Left ventricle myocardium inferior (tissue), 1 donor: ENCODE data around the gene PKNOX2. TPM values are rescaled to one million over a fixed set of nuclear protein-coding genes. Genes with fewer than 3 reads are reported as not detected.

ENCODE experiments used
- DNase-seq: peaks from one replicate; pipeline ENCODE4 v3.0.0-alpha.2; 2020
- H3K27ac ChIP-seq: fragments of 200-600 bp; replicated peaks from 2 replicates; pipeline ENCODE4 v1.8.0; 2021
- H3K27me3 ChIP-seq: fragments of 200-600 bp; 2 replicates; pipeline ENCODE4 v1.8.0; 2021; ENCODE audit warnings: low read depth
- H3K36me3 ChIP-seq: fragments of 200-600 bp; 2 replicates; pipeline ENCODE4 v1.8.0; 2021
- H3K4me1 ChIP-seq: fragments of 200-600 bp; 2 replicates; pipeline ENCODE4 v1.8.0; 2021
- H3K4me3 ChIP-seq: fragments of 200-600 bp; 2 replicates; pipeline ENCODE4 v1.8.0; 2021; ENCODE audit warnings: mild to moderate bottlenecking, moderate library complexity
- H3K9me3 ChIP-seq: fragments of 200-600 bp; replicated peaks from 2 replicates; pipeline ENCODE4 v1.8.0; 2021
- intact Hi-C: fragments of 100-400 bp; cut with micrococcal nuclease; formaldehyde crosslinking; loops from one replicate; pipeline ENCODE4 v1.11.0; 2022
- total RNA-seq: library from RNA; stranded (reverse); fragmentation: NEBNext Ultra II Directional; extraction: Animal tissue kit (Norgen Biotek cat#: 25700); gene quantifications from one replicate; pipeline ENCODE4 v1.2.1, GENCODE V29; 2021
- TF ChIP-seq, protein P1 (sequence below): fragments of 200-600 bp; IDR thresholded peaks from 2 replicates; pipeline ENCODE4 v1.8.0; 2021; ENCODE audit warnings: antibody characterized with exemption, mild to moderate bottlenecking, borderline replicate concordance
- donor health status: DM: no; HTN: yes; CAD: no; lungs with severe emphysema.

Gene PKNOX2
- total RNA-seq, 1 donor from 2014 or later, result 6.2 TPM

DNA sequence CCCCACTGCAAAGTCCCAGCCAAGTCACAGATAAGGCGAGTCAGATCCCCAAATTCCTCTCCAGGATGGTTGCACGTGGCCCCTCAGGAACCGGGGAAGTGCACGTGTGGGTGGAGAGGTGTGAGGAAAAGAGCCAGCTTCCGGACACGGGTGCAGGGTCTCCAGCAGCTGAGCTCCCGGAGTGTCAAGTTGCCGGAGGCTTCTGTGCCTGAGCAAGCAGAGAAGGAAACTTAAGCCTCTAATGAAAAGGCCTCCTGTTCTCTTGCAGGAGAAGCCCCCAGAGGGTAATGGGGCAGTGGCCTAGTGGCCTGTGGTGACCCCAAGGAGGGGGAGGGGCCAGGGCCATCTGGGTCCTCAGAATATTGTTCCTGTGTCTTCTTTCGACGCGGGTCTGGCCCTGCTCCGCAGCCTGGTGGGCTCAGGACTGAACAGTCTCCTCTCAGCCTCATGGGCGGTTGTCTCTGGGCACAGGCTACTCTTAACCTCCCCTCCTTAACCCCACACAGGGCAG is 183.6 kb downstream of the PKNOX2 start:
- Histone ChIP-seq H3K27ac (no peak overlapping the region), H3K4me1 (peaks cover 39% of the 10 kb centered on the region), H3K36me3 (no peaks in the 10 kb centered on the region), H3K9me3 (no peaks in the 10 kb centered on the region), H3K4me3 (no peak overlapping the region), H3K27me3 (no peaks in the 10 kb centered on the region)
- no peak for DNase-seq
- intact Hi-C loops, result loop anchor here (10.0 kb wide), 1 partner anchor 173 kb away; no protein-coding TSS in a partner anchor
- TF ChIP-seq, protein P1, sequence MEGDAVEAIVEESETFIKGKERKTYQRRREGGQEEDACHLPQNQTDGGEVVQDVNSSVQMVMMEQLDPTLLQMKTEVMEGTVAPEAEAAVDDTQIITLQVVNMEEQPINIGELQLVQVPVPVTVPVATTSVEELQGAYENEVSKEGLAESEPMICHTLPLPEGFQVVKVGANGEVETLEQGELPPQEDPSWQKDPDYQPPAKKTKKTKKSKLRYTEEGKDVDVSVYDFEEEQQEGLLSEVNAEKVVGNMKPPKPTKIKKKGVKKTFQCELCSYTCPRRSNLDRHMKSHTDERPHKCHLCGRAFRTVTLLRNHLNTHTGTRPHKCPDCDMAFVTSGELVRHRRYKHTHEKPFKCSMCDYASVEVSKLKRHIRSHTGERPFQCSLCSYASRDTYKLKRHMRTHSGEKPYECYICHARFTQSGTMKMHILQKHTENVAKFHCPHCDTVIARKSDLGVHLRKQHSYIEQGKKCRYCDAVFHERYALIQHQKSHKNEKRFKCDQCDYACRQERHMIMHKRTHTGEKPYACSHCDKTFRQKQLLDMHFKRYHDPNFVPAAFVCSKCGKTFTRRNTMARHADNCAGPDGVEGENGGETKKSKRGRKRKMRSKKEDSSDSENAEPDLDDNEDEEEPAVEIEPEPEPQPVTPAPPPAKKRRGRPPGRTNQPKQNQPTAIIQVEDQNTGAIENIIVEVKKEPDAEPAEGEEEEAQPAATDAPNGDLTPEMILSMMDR, result no peak

DNA sequence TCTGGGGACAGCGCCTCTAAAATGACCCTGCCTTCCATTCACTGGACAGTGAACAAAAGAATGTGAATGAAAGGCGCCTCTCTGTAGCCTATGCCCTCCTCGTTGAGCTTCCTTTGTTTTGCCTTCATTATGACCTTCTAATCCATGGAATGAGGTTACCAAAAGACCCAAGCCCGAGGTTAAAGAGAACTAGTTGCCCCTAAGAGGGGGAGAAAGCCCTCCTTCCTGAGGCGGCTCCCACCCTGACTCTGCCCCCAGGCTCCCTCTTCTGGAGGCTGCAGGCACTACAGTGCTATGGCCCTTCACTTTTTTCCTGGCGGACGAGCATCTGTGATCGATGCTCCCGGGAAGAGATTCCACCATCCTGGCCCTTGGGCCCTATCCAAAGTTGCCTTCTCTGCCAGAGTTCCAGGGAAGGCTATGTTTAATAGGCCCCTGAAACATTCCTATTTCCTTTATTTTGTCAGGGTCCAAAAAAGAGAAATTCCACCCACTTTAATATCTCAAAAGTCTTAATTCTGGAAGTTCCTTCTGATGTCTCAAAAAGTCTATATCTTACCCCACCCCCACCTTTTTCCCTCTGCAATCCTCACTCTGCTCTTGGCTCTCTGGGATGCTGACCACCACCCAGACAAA is 184.2 kb downstream of the PKNOX2 start:
- intact Hi-C loops, result loop anchor here (10.0 kb wide), 1 partner anchor 174 kb away; no protein-coding TSS in a partner anchor
- H3K36me3 ChIP-seq, result no peaks in the 10 kb centered on the region
- DNase-seq, result peak; percentile 55
- no peak overlapping the region for H3K27ac ChIP-seq
- peaks cover 39% of the 10 kb centered on the region for H3K4me1 ChIP-seq
- H3K4me3 ChIP-seq, result no peak overlapping the region
- TF ChIP-seq, protein P1, result peak; percentile 96
- no peaks in the 10 kb centered on the region for H3K27me3 ChIP-seq
- no peaks in the 10 kb centered on the region for H3K9me3 ChIP-seq

DNA sequence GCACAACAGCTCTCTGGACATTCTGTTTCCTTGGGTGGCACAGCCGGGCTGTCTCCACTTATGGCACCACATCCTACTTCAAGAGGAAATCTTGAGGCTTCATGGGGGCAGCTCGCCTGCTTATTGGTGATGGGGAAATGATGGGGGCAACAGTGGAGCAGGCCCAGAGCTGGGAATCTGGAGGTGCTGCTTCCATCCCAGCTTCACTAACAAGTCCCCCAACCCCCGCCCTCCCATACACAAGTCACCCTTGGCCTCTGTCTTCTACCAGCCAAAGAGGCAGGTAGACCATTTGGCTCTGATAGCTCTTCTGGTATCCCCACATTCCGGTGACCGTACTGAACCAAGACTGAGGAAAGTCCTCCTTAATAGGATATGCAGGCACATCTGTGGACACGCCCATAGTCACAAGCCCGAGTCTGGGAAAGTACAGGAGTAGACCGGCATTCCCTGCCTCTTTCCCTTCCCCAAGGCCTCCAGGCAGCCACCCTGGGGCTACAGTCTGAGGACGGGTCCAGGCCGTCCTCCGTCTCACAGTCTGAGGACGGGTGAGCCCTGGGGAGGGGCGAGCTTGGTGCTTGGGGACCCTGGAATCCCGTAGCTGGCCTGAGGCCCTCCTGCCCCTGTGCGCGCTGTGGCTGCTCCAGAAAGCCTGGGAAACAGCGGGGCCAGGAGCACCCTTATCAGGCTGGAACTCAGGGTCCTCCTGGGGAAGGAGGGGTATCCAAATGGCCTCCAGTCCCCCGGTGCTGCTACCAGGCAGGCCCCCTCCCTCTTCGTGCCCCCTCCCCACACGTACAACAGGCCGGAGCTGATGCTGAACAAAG is 185.9 kb downstream of the PKNOX2 start:
- Histone ChIP-seq H3K4me3 (no peak overlapping the region), H3K4me1 (peaks cover 23% of the 10 kb centered on the region), H3K27ac (no peak overlapping the region), H3K9me3 (no peaks in the 10 kb centered on the region), H3K36me3 (no peaks in the 10 kb centered on the region), H3K27me3 (no peaks in the 10 kb centered on the region)
- intact Hi-C loops, result no loop called here
- DNase-seq, result no peak
- TF ChIP-seq, protein P1, result no peak

DNA sequence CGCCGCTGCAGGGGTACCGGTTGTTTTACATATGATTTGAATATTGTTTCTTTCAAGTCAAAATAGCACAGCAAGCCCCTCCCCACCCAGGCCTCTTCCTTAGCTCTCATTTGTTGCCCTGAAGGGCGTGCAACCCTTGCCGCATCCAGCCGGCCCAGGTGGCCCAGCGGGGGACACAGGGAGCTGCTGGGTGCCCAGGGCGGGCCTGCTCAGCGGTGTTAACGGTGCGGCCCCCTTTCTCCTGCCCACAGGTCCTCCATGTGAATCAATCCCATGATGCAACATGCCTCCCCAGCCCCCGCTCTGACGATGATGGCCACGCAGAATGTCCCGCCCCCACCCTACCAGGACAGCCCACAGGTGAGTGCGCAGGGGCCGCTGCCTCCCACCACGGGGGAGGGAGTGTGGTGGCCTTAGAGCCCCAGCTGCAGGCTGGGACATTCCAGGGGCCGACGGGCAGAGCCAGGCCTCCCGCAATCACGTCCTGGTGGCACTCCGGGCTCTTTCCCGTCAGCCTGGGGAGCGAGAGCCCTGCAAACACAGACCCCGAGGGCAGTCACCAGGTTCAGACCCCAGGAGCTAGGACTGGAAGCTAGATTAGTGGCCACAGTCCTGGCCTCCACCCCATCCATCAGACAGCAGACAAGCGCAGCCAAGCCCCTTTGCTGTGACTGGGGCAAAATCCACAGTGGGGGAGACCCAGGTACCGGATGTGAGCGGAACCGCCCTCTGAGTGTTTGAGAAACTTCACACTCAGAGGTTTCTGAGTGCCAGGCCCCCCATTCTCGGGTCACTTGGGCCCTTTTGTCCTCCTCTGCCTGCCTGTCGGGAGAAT is 186.7 kb downstream of the PKNOX2 start:
- Histone ChIP-seq H3K4me1 (peaks cover 15% of the 10 kb centered on the region), H3K9me3 (no peaks in the 10 kb centered on the region), H3K27me3 (no peaks in the 10 kb centered on the region), H3K27ac (no peak overlapping the region), H3K36me3 (no peaks in the 10 kb centered on the region), H3K4me3 (no peak overlapping the region)
- intact Hi-C loops, result no loop called here
- DNase-seq, result no peak
- TF ChIP-seq, protein P1, result no peak

DNA sequence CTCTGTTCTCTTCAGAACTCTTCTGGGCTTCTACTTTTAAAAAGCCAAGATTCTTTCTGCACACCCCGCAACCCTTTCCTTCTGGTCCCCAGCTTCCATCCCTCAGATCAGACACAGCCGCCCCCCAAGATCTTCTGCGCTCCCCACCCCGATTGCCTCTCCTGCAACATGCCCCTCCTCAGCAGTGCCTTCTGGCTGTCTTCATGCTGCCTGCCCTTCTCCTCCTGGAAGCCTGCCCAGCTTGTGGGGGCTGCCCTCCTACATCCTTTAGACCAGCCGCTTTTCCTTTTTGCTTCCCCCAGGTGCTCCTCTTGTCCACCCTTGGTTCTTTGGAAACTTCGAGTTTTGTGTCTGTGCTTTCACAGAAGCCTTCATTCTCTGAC is 187.3 kb downstream of the PKNOX2 start:
- no peaks in the 10 kb centered on the region for H3K27me3 ChIP-seq
- intact Hi-C loops, result no loop called here
- H3K4me1 ChIP-seq, result peaks cover 15% of the 10 kb centered on the region
- TF ChIP-seq, protein P1, result no peak
- no peak for DNase-seq
- no peaks in the 10 kb centered on the region for H3K9me3 ChIP-seq
- H3K27ac ChIP-seq, result no peak overlapping the region
- H3K4me3 ChIP-seq, result no peak overlapping the region
- no peaks in the 10 kb centered on the region for H3K36me3 ChIP-seq
